SU-DHL-6 (cell line): ENCODE measurements around the gene ZNF629.

ENCODE experiments used
- H2AFZ ChIP-seq: fragments of 200-600 bp; sonication (generic); 2 replicates; pipeline ENCODE4 v1.6.1; 2014; ENCODE audit warnings: low read depth, mild to moderate bottlenecking, moderate library complexity, mixed read lengths, antibody characterized with exemption, low read length; ENCODE audit not compliant: severe bottlenecking
- H3F3A ChIP-seq: fragments of 200-600 bp; shearing (Covaris generic); 2 replicates; pipeline ENCODE4 v1.6.0; 2016; ENCODE audit warnings: antibody characterized with exemption, mild to moderate bottlenecking; ENCODE audit not compliant: insufficient read depth
- H3K27ac ChIP-seq: fragments of 200-600 bp; sonication (generic); 2 replicates; pipeline ENCODE4 v1.5.1; 2016; ENCODE audit warnings: low read depth, mild to moderate bottlenecking, low read length, moderate library complexity, mixed read lengths
- H3K27me3 ChIP-seq: fragments of 200-600 bp; sonication (generic), shearing (Covaris generic); 2 replicates; pipeline ENCODE4 v1.6.0; 2014; ENCODE audit warnings: mild to moderate bottlenecking, low read length
- H3K36me3 ChIP-seq: fragments of 200-600 bp; sonication (generic); 2 replicates; pipeline ENCODE4 v1.6.1; 2014; ENCODE audit warnings: mild to moderate bottlenecking, low read length, mixed read lengths
- H3K4me2 ChIP-seq: fragments of 300-600, 200-600 bp; shearing (Covaris generic), sonication (generic); 2 replicates; pipeline ENCODE4 v1.6.0; 2014; ENCODE audit warnings: low read length, low read depth, mild to moderate bottlenecking; ENCODE audit not compliant: poor library complexity, severe bottlenecking
- H3K4me3 ChIP-seq: fragments of 200-600 bp; sonication (generic); 2 replicates; pipeline ENCODE4 v1.5.1; 2014; ENCODE audit warnings: antibody characterized with exemption, low read length, mild to moderate bottlenecking, mixed read lengths; ENCODE audit not compliant: insufficient read depth, poor library complexity, severe bottlenecking
- H3K79me2 ChIP-seq: fragments of 200-600 bp; sonication (generic); 2 replicates; pipeline ENCODE4 v1.6.1; 2014; ENCODE audit warnings: mild to moderate bottlenecking, low read length, moderate library complexity; ENCODE audit not compliant: insufficient read depth
- H3K9ac ChIP-seq: fragments of 200-600 bp; sonication (generic); 2 replicates; pipeline ENCODE4 v1.7.0; 2014; ENCODE audit warnings: mild to moderate bottlenecking, low read length
- H3K9me2 ChIP-seq: fragments of 200-600 bp; sonication (generic); replicated peaks from 2 replicates; pipeline ENCODE4 v1.6.1; 2014; ENCODE audit warnings: low read length; ENCODE audit not compliant: insufficient read depth
- H3K9me3 ChIP-seq: fragments of 200-600 bp; sonication (generic); 2 replicates; pipeline ENCODE4 v1.6.1; 2014; ENCODE audit warnings: low read length, mixed read lengths; ENCODE audit not compliant: insufficient read depth
- H4K20me1 ChIP-seq: fragments of 200-600 bp; sonication (generic); 2 replicates; pipeline ENCODE4 v1.6.1; 2014; ENCODE audit warnings: low read depth, mild to moderate bottlenecking, antibody characterized with exemption, low read length, moderate library complexity, mixed read lengths
- EZH2phosphoT487 ChIP-seq: fragments of 200-600 bp; sonication (generic), shearing (Covaris generic); conservative IDR thresholded peaks from 2 replicates; pipeline ENCODE4 v1.6.1; 2018; ENCODE audit warnings: mild to moderate bottlenecking, antibody characterized with exemption, low read length, moderate library complexity, mixed read lengths
- TF ChIP-seq, protein P1 (sequence below): fragments of 200-600 bp; sonication (generic); IDR thresholded peaks from one replicate; pipeline ENCODE4 v1.5.1; 2017; ENCODE audit warnings: antibody characterized with exemption, mild to moderate bottlenecking, low read length, moderate library complexity; ENCODE audit not compliant: insufficient read depth, poor library complexity, severe bottlenecking

Gene ZNF629

DNA sequence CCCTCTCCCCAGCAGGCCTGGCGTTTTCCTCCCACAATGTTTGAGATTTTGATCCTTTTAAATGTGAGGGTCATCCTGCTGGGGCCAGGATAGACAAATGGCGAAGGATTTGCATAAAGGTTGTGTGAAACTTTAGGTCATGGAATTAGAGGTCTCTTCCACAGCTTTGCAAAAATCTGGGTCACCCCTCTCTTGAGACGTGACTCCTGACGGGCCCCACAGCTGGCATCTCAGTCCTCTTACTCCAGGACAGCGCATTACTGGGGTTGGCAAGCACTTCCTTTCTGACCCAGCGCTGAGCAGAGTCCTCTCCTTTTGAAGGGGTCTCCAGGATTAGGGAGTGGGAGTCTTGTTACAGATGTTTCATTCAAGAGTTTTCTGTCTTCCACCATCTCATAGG, 7.4 kb downstream of the ZNF629 start:
- Histone ChIP-seq H3K36me3 (no peaks in the 10 kb centered on the region), H3K79me2 (no peaks in the 10 kb centered on the region), H4K20me1 (no peaks in the 10 kb centered on the region), H2AFZ (no peak overlapping the region), H3K9me2 (no peaks in the 10 kb centered on the region), H3F3A (no peaks in the 10 kb centered on the region), H3K27ac (no peak overlapping the region), H3K9me3 (no peaks in the 10 kb centered on the region), H3K4me3 (no peak overlapping the region), H3K9ac (no peak overlapping the region), H3K4me2 (no peak overlapping the region), H3K27me3 (no peaks in the 10 kb centered on the region)
- no peak for TF ChIP-seq EZH2phosphoT487
- TF ChIP-seq, protein P1, sequence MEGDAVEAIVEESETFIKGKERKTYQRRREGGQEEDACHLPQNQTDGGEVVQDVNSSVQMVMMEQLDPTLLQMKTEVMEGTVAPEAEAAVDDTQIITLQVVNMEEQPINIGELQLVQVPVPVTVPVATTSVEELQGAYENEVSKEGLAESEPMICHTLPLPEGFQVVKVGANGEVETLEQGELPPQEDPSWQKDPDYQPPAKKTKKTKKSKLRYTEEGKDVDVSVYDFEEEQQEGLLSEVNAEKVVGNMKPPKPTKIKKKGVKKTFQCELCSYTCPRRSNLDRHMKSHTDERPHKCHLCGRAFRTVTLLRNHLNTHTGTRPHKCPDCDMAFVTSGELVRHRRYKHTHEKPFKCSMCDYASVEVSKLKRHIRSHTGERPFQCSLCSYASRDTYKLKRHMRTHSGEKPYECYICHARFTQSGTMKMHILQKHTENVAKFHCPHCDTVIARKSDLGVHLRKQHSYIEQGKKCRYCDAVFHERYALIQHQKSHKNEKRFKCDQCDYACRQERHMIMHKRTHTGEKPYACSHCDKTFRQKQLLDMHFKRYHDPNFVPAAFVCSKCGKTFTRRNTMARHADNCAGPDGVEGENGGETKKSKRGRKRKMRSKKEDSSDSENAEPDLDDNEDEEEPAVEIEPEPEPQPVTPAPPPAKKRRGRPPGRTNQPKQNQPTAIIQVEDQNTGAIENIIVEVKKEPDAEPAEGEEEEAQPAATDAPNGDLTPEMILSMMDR, result no peak

DNA sequence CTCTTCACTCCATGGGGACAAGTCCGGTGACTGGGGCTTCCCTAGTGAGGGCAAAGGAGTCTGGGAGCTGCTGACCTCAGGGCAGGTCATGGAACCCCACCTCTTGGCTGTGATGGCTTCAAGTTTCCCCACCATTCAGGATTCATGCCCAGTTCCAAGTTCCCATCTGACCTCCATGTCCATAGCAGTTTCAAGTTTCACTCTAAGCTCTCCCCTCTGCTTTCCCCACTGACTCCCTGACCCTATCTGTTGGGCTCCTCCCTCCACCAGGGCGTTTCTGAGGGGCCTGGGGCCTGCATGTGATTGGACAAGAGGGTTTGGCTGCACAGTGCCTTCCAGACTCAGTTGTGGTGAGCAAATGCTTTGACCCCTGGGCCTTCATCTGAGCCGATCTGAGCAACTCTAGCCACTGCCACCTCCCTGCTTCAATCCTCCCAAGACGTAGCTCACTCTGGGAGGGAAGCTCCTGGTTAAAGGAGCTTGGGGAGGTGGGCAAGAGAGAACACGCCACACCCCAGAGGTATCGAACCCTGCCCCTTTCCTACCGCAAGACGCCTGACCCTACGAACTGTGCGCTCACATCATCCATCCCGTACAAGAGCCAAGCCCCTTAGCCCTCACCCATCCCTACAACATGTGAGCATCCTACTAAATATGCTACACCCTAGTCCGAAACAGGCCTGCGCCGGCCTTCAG, 8.3 kb downstream of the ZNF629 start:
- Histone ChIP-seq H3K27me3 (no peaks in the 10 kb centered on the region), H3K36me3 (no peaks in the 10 kb centered on the region), H4K20me1 (no peaks in the 10 kb centered on the region), H3K9ac (no peak overlapping the region), H2AFZ (no peak overlapping the region), H3K9me3 (no peaks in the 10 kb centered on the region), H3K4me2 (no peak overlapping the region), H3K4me3 (no peak overlapping the region), H3K9me2 (no peaks in the 10 kb centered on the region), H3K79me2 (no peaks in the 10 kb centered on the region), H3K27ac (no peak overlapping the region), H3F3A (no peaks in the 10 kb centered on the region)
- TF ChIP-seq, protein P1, result no peak
- no peak for TF ChIP-seq EZH2phosphoT487

DNA sequence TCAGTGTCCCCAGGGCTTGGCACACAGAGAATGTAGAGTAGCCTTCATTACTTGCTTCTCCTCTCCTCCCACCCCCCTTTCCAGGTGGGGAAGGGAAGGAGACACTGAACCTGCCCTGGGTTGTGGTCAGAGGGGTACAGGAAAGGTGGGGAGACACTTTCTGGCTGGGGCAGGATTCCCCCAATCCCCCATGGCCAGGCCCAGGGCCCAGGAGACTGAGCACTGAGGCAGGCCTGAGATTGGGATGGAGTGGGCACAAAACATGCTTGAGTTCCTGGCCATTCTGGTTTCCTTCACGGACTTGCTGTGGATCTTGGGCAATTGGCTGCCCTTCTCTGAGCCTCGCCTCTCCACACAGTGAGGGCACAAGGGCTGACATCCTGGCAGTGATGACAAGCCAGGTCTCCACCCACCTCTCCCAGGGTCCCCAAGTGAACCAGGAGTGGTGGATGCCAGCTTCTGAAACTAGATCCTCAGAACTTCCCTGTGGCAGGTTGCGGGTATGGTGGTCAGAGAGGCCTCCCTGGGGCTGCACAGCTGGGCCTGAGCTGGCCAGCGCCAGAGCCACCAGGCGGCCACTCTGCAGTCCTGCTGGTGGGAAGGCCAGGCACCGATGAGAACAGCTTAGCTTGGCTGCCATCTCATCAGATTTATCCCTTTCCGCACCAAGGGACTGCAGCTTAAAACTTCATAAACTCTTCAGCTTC, 9.3 kb downstream of the ZNF629 start:
- no peaks in the 10 kb centered on the region for H3K27me3 ChIP-seq
- H3K4me3 ChIP-seq, result no peak overlapping the region
- H3K79me2 ChIP-seq, result no peaks in the 10 kb centered on the region
- H3K9ac ChIP-seq, result no peak overlapping the region
- H2AFZ ChIP-seq, result no peak overlapping the region
- H3K9me2 ChIP-seq, result no peaks in the 10 kb centered on the region
- no peak overlapping the region for H3K4me2 ChIP-seq
- H3K27ac ChIP-seq, result no peak overlapping the region
- H4K20me1 ChIP-seq, result no peaks in the 10 kb centered on the region
- H3K9me3 ChIP-seq, result no peaks in the 10 kb centered on the region
- H3K36me3 ChIP-seq, result no peaks in the 10 kb centered on the region
- no peak for TF ChIP-seq EZH2phosphoT487
- TF ChIP-seq, protein P1, result no peak
- no peaks in the 10 kb centered on the region for H3F3A ChIP-seq
